ENCODE data around the gene POU1F1. TPM values are rescaled to one million over a fixed set of nuclear protein-coding genes. Genes with fewer than 3 reads are reported as not detected.
A peak's percentile ranks its signal among the peaks of the same experiment; 100 is the strongest.
"Not testable (repeated sequence)": the region's sequence is repeated elsewhere in the genome, so short reads cannot be mapped to it uniquely, and the experiment has no call there.

POU1F1 gene
- polyA plus RNA-seq, result not detected

GRCh38 chr3:87276484-87276883 is at the start of gene POU1F1:
Gene POU1F1 (minus strand): TSS chr3:87276584. CDS start chr3:87276462, 122 bp downstream.
- Mint-ChIP-seq H3K4me3 (no peak within 1 kb of the TSS), H3K4me1 (peaks cover 16 to 20% of the 10 kb centered on the region in 2 donors), H3K27ac (no peak within 1 kb of the TSS), H3K36me3 (no peaks in the 10 kb centered on the region), H3K27me3 (ENCODE audit: low read depth in 3 of 3) (no peaks in the 10 kb centered on the region), H3K9me3 (no peaks in the 10 kb centered on the region)
- DNase-seq, result no peak

- H3K4me1 Mint-ChIP-seq, result no peaks in the 10 kb centered on the region
Measured at GRCh38 chr3:87324609-87325008, 48.2 kb upstream of the POU1F1 start.

GRCh38 chr3:87320756-87321626 is 44.6 kb upstream of the POU1F1 start:
- DNase-seq, result no peak
- Mint-ChIP-seq H3K9me3 (peaks cover 0 to 3% (median under 1%) of the 10 kb centered on the region in 6 donors), H3K27ac (no peak overlapping the region), H3K36me3 (no peaks in the 10 kb centered on the region), H3K4me3 (no peak overlapping the region), H3K27me3 (ENCODE audit: low read depth in 3 of 3) (peaks cover 0 to 13% (median 6%) of the 10 kb centered on the region in 3 donors), H3K4me1 (no peaks in the 10 kb centered on the region)

More at GRCh38 chr3:87324609-87325008, 48.2 kb upstream of the POU1F1 start:
- Mint-ChIP-seq H3K27ac (no peak overlapping the region), H3K36me3 (no peaks in the 10 kb centered on the region), H3K27me3 (ENCODE audit: low read depth in 3 of 3) (peaks cover under 1 to 11% (median 2%) of the 10 kb centered on the region in 3 donors), H3K9me3 (peaks cover 0 to 3% (median under 1%) of the 10 kb centered on the region in 6 donors), H3K4me3 (no peak overlapping the region)
- no peak for DNase-seq

- Mint-ChIP-seq H3K9me3 (peaks cover 0 to 2% (median 0%) of the 10 kb centered on the region in 6 donors), H3K4me1 (no peaks in the 10 kb centered on the region), H3K27ac (no peak overlapping the region), H3K36me3 (no peaks in the 10 kb centered on the region), H3K27me3 (ENCODE audit: low read depth in 3 of 3) (peaks cover 0 to 7% (median 4%) of the 10 kb centered on the region in 3 donors), H3K4me3 (no peak overlapping the region)
- DNase-seq, result no peak
Measured at GRCh38 chr3:87318617-87319021, 42.2 kb upstream of the POU1F1 start.

GRCh38 chr3:87317779-87318178 is 41.4 kb upstream of the POU1F1 start:
- DNase-seq, result no peak
- no peak overlapping the region for H3K4me3 Mint-ChIP-seq
- H3K4me1 Mint-ChIP-seq, result no peaks in the 10 kb centered on the region
- H3K27ac Mint-ChIP-seq, result no peak overlapping the region
- peaks cover 0 to 6% (median 5%) of the 10 kb centered on the region in 3 donors for H3K27me3 Mint-ChIP-seq (ENCODE audit: low read depth in 3 of 3)
- H3K9me3 Mint-ChIP-seq, result peaks cover 0 to 1% (median 0%) of the 10 kb centered on the region in 6 donors
- H3K36me3 Mint-ChIP-seq, result no peaks in the 10 kb centered on the region

GRCh38 chr3:87313641-87314040 is 37.3 kb upstream of the POU1F1 start:
- Mint-ChIP-seq H3K27me3 (ENCODE audit: low read depth in 3 of 3) (peaks cover 0 to 7% (median 4%) of the 10 kb centered on the region in 3 donors), H3K4me1 (no peaks in the 10 kb centered on the region), H3K9me3 (no peaks in the 10 kb centered on the region), H3K27ac (no peak overlapping the region), H3K4me3 (no peak overlapping the region), H3K36me3 (no peaks in the 10 kb centered on the region)
- DNase-seq, result no peak

GRCh38 chr3:87311309-87311708 is 34.9 kb upstream of the POU1F1 start:
- Mint-ChIP-seq H3K27ac (no peak overlapping the region), H3K36me3 (no peaks in the 10 kb centered on the region), H3K4me3 (no peak overlapping the region), H3K27me3 (ENCODE audit: low read depth in 3 of 3) (peaks cover 0 to 5% (median 2%) of the 10 kb centered on the region in 3 donors), H3K9me3 (no peaks in the 10 kb centered on the region), H3K4me1 (no peaks in the 10 kb centered on the region)
- DNase-seq, result no peak

GRCh38 chr3:87309601-87310000 is 33.2 kb upstream of the POU1F1 start:
- Mint-ChIP-seq H3K9me3 (no peaks in the 10 kb centered on the region), H3K4me1 (no peaks in the 10 kb centered on the region), H3K4me3 (no peak overlapping the region), H3K36me3 (no peaks in the 10 kb centered on the region), H3K27ac (no peak overlapping the region), H3K27me3 (ENCODE audit: low read depth in 3 of 3) (peaks cover 0 to 5% (median 2%) of the 10 kb centered on the region in 3 donors)
- DNase-seq, result no peak

GRCh38 chr3:87307805-87308204 is 31.4 kb upstream of the POU1F1 start:
- no peaks in the 10 kb centered on the region for H3K4me1 Mint-ChIP-seq
- no peaks in the 10 kb centered on the region for H3K9me3 Mint-ChIP-seq
- peaks cover 0 to 5% (median 0%) of the 10 kb centered on the region in 3 donors for H3K27me3 Mint-ChIP-seq (ENCODE audit: low read depth in 3 of 3)
- no peaks in the 10 kb centered on the region for H3K36me3 Mint-ChIP-seq
- no peak overlapping the region for H3K4me3 Mint-ChIP-seq
- DNase-seq, result no peak
- H3K27ac Mint-ChIP-seq, result no peak overlapping the region

- no peaks in the 10 kb centered on the region for H3K36me3 Mint-ChIP-seq
- no peaks in the 10 kb centered on the region for H3K9me3 Mint-ChIP-seq
- no peak for DNase-seq
- no peak overlapping the region for H3K27ac Mint-ChIP-seq
- H3K4me1 Mint-ChIP-seq, result no peaks in the 10 kb centered on the region
- no peak overlapping the region for H3K4me3 Mint-ChIP-seq
- no peaks in the 10 kb centered on the region for H3K27me3 Mint-ChIP-seq (ENCODE audit: low read depth in 3 of 3)
Measured at GRCh38 chr3:87305517-87305916, 29.1 kb upstream of the POU1F1 start.

GRCh38 chr3:87305031-87305430 is 28.6 kb upstream of the POU1F1 start:
- not testable (repeated sequence) for H3K27me3 Mint-ChIP-seq (ENCODE audit: low read depth in 3 of 3); H3K4me3 Mint-ChIP-seq; H3K9me3 Mint-ChIP-seq; H3K36me3 Mint-ChIP-seq; H3K4me1 Mint-ChIP-seq; H3K27ac Mint-ChIP-seq; DNase-seq

GRCh38 chr3:87298111-87298718 is 21.8 kb upstream of the POU1F1 start:
- no peaks in the 10 kb centered on the region for H3K4me1 Mint-ChIP-seq
- no peak overlapping the region for H3K27ac Mint-ChIP-seq
- no peaks in the 10 kb centered on the region for H3K36me3 Mint-ChIP-seq
- H3K4me3 Mint-ChIP-seq, result no peak overlapping the region
- H3K27me3 Mint-ChIP-seq (ENCODE audit: low read depth in 3 of 3), result peaks cover 0 to 3% (median 2%) of the 10 kb centered on the region in 3 donors
- H3K9me3 Mint-ChIP-seq, result no peaks in the 10 kb centered on the region
- peak; percentile 12 to 39 (median 24) for DNase-seq

GRCh38 chr3:87288446-87288845 is 12.1 kb upstream of the POU1F1 start:
- Mint-ChIP-seq H3K4me3 (no peak overlapping the region), H3K4me1 (no peaks in the 10 kb centered on the region), H3K9me3 (peaks cover 0 to 1% (median 0%) of the 10 kb centered on the region in 6 donors), H3K27ac (no peak overlapping the region), H3K36me3 (no peaks in the 10 kb centered on the region), H3K27me3 (ENCODE audit: low read depth in 3 of 3) (no peaks in the 10 kb centered on the region)
- DNase-seq, result no peak

GRCh38 chr3:87287011-87287410 is 10.6 kb upstream of the POU1F1 start:
- no peak for DNase-seq
- peaks cover 0 to 1% (median 0%) of the 10 kb centered on the region in 6 donors for H3K9me3 Mint-ChIP-seq
- H3K4me3 Mint-ChIP-seq, result no peak overlapping the region
- no peaks in the 10 kb centered on the region for H3K4me1 Mint-ChIP-seq
- peaks cover 0 to 2% (median 0%) of the 10 kb centered on the region in 3 donors for H3K27me3 Mint-ChIP-seq (ENCODE audit: low read depth in 3 of 3)
- no peaks in the 10 kb centered on the region for H3K36me3 Mint-ChIP-seq
- H3K27ac Mint-ChIP-seq, result no peak overlapping the region

Measured in immature natural killer cell (primary cell).